Erythroblast (primary cell): Measurements from ENCODE around the gene NDRG4.

ENCODE experiments used
- GATA1 ChIP-seq: IDR thresholded peaks from 2 replicates; pipeline ENCODE4 v1.6.1; 2011; ENCODE audit warnings: low read depth, mild to moderate bottlenecking, control low read depth, low read length, moderate library complexity
- POLR2A ChIP-seq: IDR thresholded peaks from 2 replicates; pipeline ENCODE4 v1.6.1; 2011; ENCODE audit warnings: mild to moderate bottlenecking, low read length

DNA sequence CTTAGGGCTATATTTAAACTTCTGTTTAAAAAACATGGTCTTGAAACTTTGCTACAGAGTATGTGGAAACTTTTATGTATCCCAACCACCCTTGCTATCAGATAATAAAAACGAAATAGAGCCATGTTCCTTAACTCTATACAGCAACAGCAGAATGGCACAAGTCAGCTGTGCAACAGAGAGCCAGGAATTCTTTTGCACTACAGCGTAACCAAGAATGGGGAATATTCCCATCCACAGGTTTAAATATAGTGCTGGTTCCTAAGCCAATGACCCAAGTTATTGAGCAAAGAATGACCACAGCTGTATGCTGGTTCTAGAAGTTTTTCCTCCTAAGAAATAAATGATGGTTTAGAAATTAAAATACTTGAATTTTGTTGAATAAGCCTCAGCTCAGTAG, 48.4 kb downstream of the NDRG4 start:
- no peak for TF ChIP-seq POLR2A
- no peak for TF ChIP-seq GATA1
